Small intestine (tissue), 7 donors: ENCODE measurements around the gene TNFRSF18. TPM values are rescaled to one million over a fixed set of nuclear protein-coding genes. Genes with fewer than 3 reads are reported as not detected.
"Not testable (repeated sequence)": the region's sequence is repeated elsewhere in the genome, so short reads cannot be mapped to it uniquely, and the experiment has no call there.

Experiments used
- DNase-seq, 2 donors: peaks; one replicate each; pipeline versions ENCODE4 v3.0.0 to v3.0.0-alpha.2; 2013
- FAIRE-seq: peaks from 2 replicates; lab custom pipeline; 2012; peaks lifted over from hg19 to GRCh38; lab: Jason Lieb, UNC
- H3K27ac ChIP-seq, 3 donors: one replicate each; pipeline ENCODE4 v1.5.1; 2013; ENCODE audit warnings: low read length in 2 of 3, mild to moderate bottlenecking in 2 of 3, control low read depth in 1 of 3, inconsistent platforms in 1 of 3, low read depth in 1 of 3, moderate library complexity in 1 of 3
- H3K27me3 ChIP-seq, 3 donors: one replicate each; pipeline ENCODE4 v1.6.1; 2013; ENCODE audit warnings: low read length in 3 of 3, inconsistent platforms in 1 of 3; ENCODE audit not compliant: control insufficient read depth in 3 of 3, insufficient read depth in 3 of 3
- H3K36me3 ChIP-seq, 3 donors: one replicate each; pipeline ENCODE4 v1.6.1; 2013; ENCODE audit warnings: low read length in 3 of 3, inconsistent platforms in 1 of 3, low read depth in 1 of 3, mild to moderate bottlenecking in 1 of 3, moderate library complexity in 1 of 3; ENCODE audit not compliant: control insufficient read depth in 3 of 3, insufficient read depth in 2 of 3
- H3K4me1 ChIP-seq, 3 donors: one replicate each; pipeline ENCODE4 v1.6.1; 2013; ENCODE audit warnings: low read length in 2 of 3, inconsistent platforms in 1 of 3, low read depth in 1 of 3, mild to moderate bottlenecking in 1 of 3, moderate library complexity in 1 of 3; ENCODE audit not compliant: control insufficient read depth in 3 of 3, insufficient read depth in 2 of 3
- H3K4me3 ChIP-seq, 3 donors: one replicate each; pipeline ENCODE4 v1.5.1; 2013; ENCODE audit warnings: low read length in 3 of 3, control low read depth in 1 of 3, inconsistent platforms in 1 of 3, low read depth in 1 of 3, mild to moderate bottlenecking in 1 of 3, moderate library complexity in 1 of 3
- H3K9me3 ChIP-seq, 2 donors: one replicate each; pipeline ENCODE4 v1.6.1; 2013; ENCODE audit warnings: low read depth in 1 of 2, low read length in 1 of 2; ENCODE audit not compliant: control insufficient read depth in 2 of 2, insufficient read depth in 1 of 2
- WGBS, 3 donors: extraction: QIAGEN DNeasy Blood & Tissue Kit; methylation state at CpG; one replicate each; pipeline ENCODE4 v1.1.7; 2013; 5-methylcytosine and 5-hydroxymethylcytosine counted together
- polyA plus RNA-seq, 4 donors: library from polyadenylated mRNA; stranded (reverse) in 3 of 4; unstranded in 1 of 4; fragments of 200-250 nt in 3 of 4; fragments of 120-200 nt in 1 of 4; gene quantifications; one replicate each; pipeline versions ENCODE4 v1.2.1 to v1.2.3, GENCODE V29; 2013
- donor health status: healthy with polysubstance abuse.
- donor health status: control.
- donor health status: control.
- donor health status: Bipolar disorder and iron deficiency.
- donor health status: healthy.

The TNFRSF18 gene
- polyA plus RNA-seq, 4 donors, result 0.47 to 5.9 (median 1.8) TPM; not detected in 1

GRCh38 chr1:1176063-1176761 lies 30.2 kb downstream of the TNFRSF18 start:
- DNase-seq, H3K27ac ChIP-seq, H3K4me3 ChIP-seq, H3K4me1 ChIP-seq, H3K9me3 ChIP-seq, FAIRE-seq: not testable (repeated sequence)
- Histone ChIP-seq H3K27me3 (peaks cover 0 to 18% (median 11%) of the 10 kb centered on the region in 3 donors), H3K36me3 (peaks cover 0 to 19% (median 0%) of the 10 kb centered on the region in 3 donors)
- 30 to 51% (median 33%) methylated on average over 21 to 22 of the region's 22 CpGs for WGBS, 3 donors

- Histone ChIP-seq H3K27me3 (peaks cover 0 to 19% (median 11%) of the 10 kb centered on the region in 3 donors), H3K27ac (no peak overlapping the region), H3K4me1 (peaks cover 0 to 6% (median 0%) of the 10 kb centered on the region in 3 donors), H3K36me3 (peaks cover 0 to 23% (median 0%) of the 10 kb centered on the region in 3 donors), H3K9me3 (no peaks in the 10 kb centered on the region), H3K4me3 (no peak overlapping the region)
- DNase-seq (no peak), FAIRE-seq (no peak)
- WGBS, 3 donors, result 53 to 75% (median 59%) methylated on average over 29 of the region's 29 CpGs
These were observed 30.9 kb downstream of the TNFRSF18 start for GRCh38 chr1:1175221-1176062.

DNA sequence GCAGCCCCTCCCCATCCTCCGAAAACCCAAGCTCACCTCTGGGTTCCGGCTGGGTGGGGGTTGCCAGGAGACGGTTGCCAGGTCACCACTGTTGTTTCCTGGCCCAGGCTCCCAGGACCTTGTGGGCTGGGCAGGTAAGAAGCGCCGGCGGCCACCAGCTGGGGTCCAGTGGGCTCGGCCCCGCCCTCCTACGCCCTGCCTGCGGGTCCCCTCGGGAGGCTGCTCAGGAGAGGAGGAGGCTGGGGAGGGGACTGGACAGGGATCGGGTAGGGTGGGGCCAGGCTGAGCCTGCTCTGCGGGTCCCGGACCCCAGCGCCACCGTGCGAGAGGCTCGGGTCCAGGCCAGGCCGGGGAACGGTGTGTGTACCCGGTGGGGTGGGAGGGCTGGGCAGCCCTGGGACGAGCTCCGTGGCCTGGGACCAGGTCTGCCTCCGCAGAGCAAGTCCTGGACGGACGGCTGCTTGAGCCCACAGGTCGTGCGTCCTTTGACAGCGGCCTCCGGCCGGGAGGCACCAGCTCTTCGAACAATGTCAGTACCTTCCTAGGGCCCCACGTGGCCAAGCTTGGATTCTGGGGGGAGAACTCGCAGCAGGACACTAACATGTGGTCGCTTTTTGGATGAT lies 32.5 kb downstream of the TNFRSF18 start, which contains the start of gene TTLL10:
Gene TTLL10, plus strand, starts transcription at position 88 of the 623 bp plus-strand sequence. CDS start 5,336 bp downstream, outside the sequence.
- Histone ChIP-seq H3K9me3 (no peaks in the 10 kb centered on the region), H3K36me3 (peaks cover 0 to 35% (median 0%) of the 10 kb centered on the region in 3 donors), H3K27me3 (peaks cover 0 to 19% (median 8%) of the 10 kb centered on the region in 3 donors), H3K27ac (no peak within 1 kb of the TSS), H3K4me3 (no peak within 1 kb of the TSS), H3K4me1 (peaks cover 0 to 6% (median 0%) of the 10 kb centered on the region in 3 donors)
- WGBS, 3 donors, result 45 to 86% (median 63%) methylated on average over 20 to 35 of the region's 35 CpGs
- peak in 1 of 2 donors; percentile 55 for DNase-seq
- FAIRE-seq, result no peak

DNA sequence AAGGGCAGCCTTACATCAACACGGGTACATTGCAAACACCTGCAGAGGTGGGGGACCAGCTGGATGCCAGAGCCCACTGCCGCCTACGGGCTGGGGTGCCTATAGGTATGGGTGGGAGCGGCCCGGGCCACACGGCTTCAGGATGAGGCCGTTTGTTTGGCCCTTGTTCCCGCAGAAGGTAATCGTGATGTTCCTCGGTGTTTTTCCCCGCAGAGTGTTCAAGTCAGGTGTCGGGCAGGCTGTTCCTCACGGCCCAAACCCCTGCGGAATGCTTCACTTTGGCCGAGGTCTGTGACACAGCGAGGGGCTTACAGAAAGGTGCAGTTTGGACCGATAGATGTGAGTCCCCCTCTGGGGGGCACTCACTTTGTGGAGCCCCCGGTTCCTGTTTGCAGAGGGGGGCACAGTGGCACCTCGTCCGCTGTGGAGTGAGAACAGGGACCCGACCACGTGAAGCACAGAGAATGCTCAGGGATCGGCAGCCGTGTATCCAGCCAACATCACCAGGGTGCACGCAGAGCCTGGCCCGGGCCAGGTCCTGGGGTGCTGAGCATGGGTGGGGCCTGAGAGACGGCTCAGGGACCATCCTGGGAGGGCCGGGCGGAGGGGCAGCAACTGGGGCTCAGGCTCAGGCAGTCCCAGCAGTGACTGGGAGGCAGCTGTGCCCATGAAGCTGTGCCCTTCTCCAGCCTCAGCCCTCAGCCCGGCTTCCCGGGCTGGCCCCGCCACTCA lies 33.2 kb downstream of the TNFRSF18 start:
- FAIRE-seq, result no peak
- Histone ChIP-seq H3K4me1 (peaks cover 0 to 11% (median 0%) of the 10 kb centered on the region in 3 donors), H3K4me3 (no peak overlapping the region), H3K36me3 (peaks cover 0 to 39% (median 0%) of the 10 kb centered on the region in 3 donors), H3K27me3 (peaks cover 0 to 19% (median 8%) of the 10 kb centered on the region in 3 donors), H3K9me3 (no peaks in the 10 kb centered on the region), H3K27ac (no peak overlapping the region)
- DNase-seq, result no peak
- WGBS, 3 donors, result 56 to 74% (median 64%) methylated on average over 31 to 32 of the region's 32 CpGs

- no peak for DNase-seq
These were observed 34.6 kb downstream of the TNFRSF18 start for GRCh38 chr1:1171546-1172340.

DNA sequence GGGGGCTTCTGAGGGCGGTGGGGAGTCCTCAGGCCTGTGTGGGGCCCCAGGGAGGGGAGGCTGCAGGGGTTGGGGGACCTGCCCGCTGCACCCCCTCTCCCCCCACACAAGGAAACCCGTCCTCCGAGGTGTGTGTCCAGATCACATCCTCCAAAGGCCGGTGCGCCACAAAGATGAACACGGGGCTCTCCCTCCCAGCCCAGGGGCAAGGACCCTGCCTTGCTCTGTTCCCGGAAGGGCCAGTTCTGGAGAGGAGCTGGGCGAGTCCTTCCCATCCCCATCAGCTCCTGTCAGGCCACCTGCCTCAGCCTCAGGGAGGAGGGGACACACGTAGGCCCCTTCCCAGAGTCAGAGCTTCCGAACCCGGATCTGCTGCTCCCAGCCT lies 35.2 kb downstream of the TNFRSF18 start:
- Histone ChIP-seq H3K27ac (no peak overlapping the region), H3K4me1 (peaks cover 0 to 30% (median 2%) of the 10 kb centered on the region in 3 donors), H3K4me3 (no peak overlapping the region), H3K9me3 (no peaks in the 10 kb centered on the region), H3K36me3 (peaks cover 0 to 58% (median 0%) of the 10 kb centered on the region in 3 donors), H3K27me3 (peaks cover 0 to 16% (median 3%) of the 10 kb centered on the region in 3 donors)
- WGBS, 3 donors, result 35 to 57% (median 54%) methylated on average over 7 to 12 of the region's 12 CpGs
- DNase-seq, result no peak
- FAIRE-seq, result no peak

More at GRCh38 chr1:1171546-1172340, 34.6 kb downstream of the TNFRSF18 start:
- Histone ChIP-seq H3K27me3 (peaks cover 0 to 16% (median 3%) of the 10 kb centered on the region in 3 donors), H3K4me1 (peaks cover 0 to 25% (median 1%) of the 10 kb centered on the region in 3 donors), H3K9me3 (no peaks in the 10 kb centered on the region), H3K27ac (no peak overlapping the region), H3K4me3 (no peak overlapping the region), H3K36me3 (peaks cover 0 to 53% (median 0%) of the 10 kb centered on the region in 3 donors)
- WGBS, 3 donors, result 40 to 62% (median 53%) methylated on average over 27 to 33 of the region's 33 CpGs
- no peak for FAIRE-seq
